Frontal cortex (tissue), 4 donors: ENCODE data around the gene HAUS1. TPM values are rescaled to one million over a fixed set of nuclear protein-coding genes. Genes with fewer than 3 reads are reported as not detected.

ENCODE experiments used
- DNase-seq, 2 donors: peaks; one replicate each; pipeline ENCODE4 v3.0.0; 2012; ENCODE audit warnings: low spot score in 2 of 2
- FAIRE-seq: peaks from 2 replicates; lab custom pipeline; 2012; peaks lifted over from hg19 to GRCh38; lab: Jason Lieb, UNC
- total RNA-seq: library from RNA; depleted of rRNA; stranded (reverse); fragments of >200 nt; gene quantifications from one replicate; pipeline ENCODE4 v1.2.3, GENCODE V29; 2014
- donor health status: control.
- donor health status: control.
- donor health status: control.

HAUS1 gene
- total RNA-seq = 39.1 TPM

GRCh38 chr18:46104128-46104911 lies at the start of gene HAUS1:
HAUS1 (plus strand) TSS chr18:46104385; CDS start chr18:46104412, 27 bp downstream.
- DNase-seq = peak; percentile 69 to 88
- FAIRE-seq = no peak

- FAIRE-seq (no peak), DNase-seq (no peak)
Measured at GRCh38 chr18:46054956-46055837, 49.0 kb upstream of the HAUS1 start.

- DNase-seq (no peak), FAIRE-seq (no peak)
Measured at GRCh38 chr18:46055838-46056230, 48.4 kb upstream of the HAUS1 start.

- DNase-seq (no peak), FAIRE-seq (no peak)
Measured at GRCh38 chr18:46060359-46060841, 43.8 kb upstream of the HAUS1 start.

- FAIRE-seq (no peak), DNase-seq (no peak)
Measured at GRCh38 chr18:46061387-46061786, 42.8 kb upstream of the HAUS1 start.

GRCh38 chr18:46061796-46062195 lies 42.4 kb upstream of the HAUS1 start:
- FAIRE-seq = no peak

GRCh38 chr18:46062781-46063180 lies 41.4 kb upstream of the HAUS1 start:
- no peak for DNase-seq
- no peak for FAIRE-seq

More at GRCh38 chr18:46061796-46062195, 42.4 kb upstream of the HAUS1 start:
- no peak for DNase-seq

- DNase-seq = no peak
- FAIRE-seq = no peak
Measured at GRCh38 chr18:46067438-46068007, 36.7 kb upstream of the HAUS1 start.

GRCh38 chr18:46068763-46069162 lies 35.4 kb upstream of the HAUS1 start:
- FAIRE-seq (no peak), DNase-seq (no peak)

GRCh38 chr18:46069524-46069923 lies 34.7 kb upstream of the HAUS1 start:
- no peak for FAIRE-seq
- DNase-seq = no peak

GRCh38 chr18:46070232-46070631 lies 34.0 kb upstream of the HAUS1 start:
- DNase-seq (no peak), FAIRE-seq (no peak)

- DNase-seq (no peak), FAIRE-seq (no peak)
Measured at GRCh38 chr18:46070815-46071652, 33.2 kb upstream of the HAUS1 start.

GRCh38 chr18:46071653-46072375 lies 32.4 kb upstream of the HAUS1 start, which contains the start of gene PSTPIP2:
PSTPIP2 (minus strand) TSS chr18:46072260; CDS start chr18:46072188, 72 bp downstream.
- DNase-seq (peak in 1 of 2 donors; percentile 64), FAIRE-seq (no peak)

GRCh38 chr18:46072376-46072867 lies 31.8 kb upstream of the HAUS1 start:
- FAIRE-seq (no peak), DNase-seq (no peak)

GRCh38 chr18:46072959-46073358 lies 31.2 kb upstream of the HAUS1 start:
- DNase-seq (no peak), FAIRE-seq (no peak)

- FAIRE-seq = peak; percentile 94
- DNase-seq = peak in 1 of 2 donors; percentile 51
Measured at GRCh38 chr18:46073474-46074331, 30.5 kb upstream of the HAUS1 start.

- no peak for FAIRE-seq
- DNase-seq = no peak
Measured at GRCh38 chr18:46079336-46079735, 24.8 kb upstream of the HAUS1 start.

- DNase-seq = no peak
- FAIRE-seq = no peak
Measured at GRCh38 chr18:46080156-46080555, 24.0 kb upstream of the HAUS1 start.
